A673 (cell line): ENCODE measurements around the gene BMP3. TPM values are rescaled to one million over a fixed set of nuclear protein-coding genes. Genes with fewer than 3 reads are reported as not detected.

Source experiments
- BruUV-seq: library from RNA; stranded (reverse); fragments of 400-500 nt; replicated peaks from 2 replicates; lab custom pipeline; 2021; lab: Mats Ljungman, UMichigan
- CTCF ChIA-PET: fragments of 300-600 bp; sonication (Branson Sonifier 250); formaldehyde crosslinking; loops from one replicate; lab custom pipeline; 2022; ENCODE audit warnings: antibody characterized with exemption; lab: Charles Lee
- POLR2A ChIA-PET: fragments of 300-600 bp; sonication (Branson Sonifier 250); formaldehyde crosslinking; loops from one replicate; lab custom pipeline; 2022; ENCODE audit warnings: antibody characterized with exemption; ENCODE audit not compliant: low non-redundant PET; lab: Charles Lee
- DNase-seq: peaks from one replicate; pipeline ENCODE4 v3.0.0-alpha.2; 2015; ENCODE audit warnings: low spot score
- H3K27ac ChIP-seq: fragments of 200-600 bp; sonication (generic); 2 replicates; pipeline ENCODE4 v1.5.1; 2016; ENCODE audit warnings: mixed run types, low read depth, mild to moderate bottlenecking, mixed read lengths, antibody characterized with exemption, low read length; ENCODE audit not compliant: poor library complexity, severe bottlenecking
- H3K27me3 ChIP-seq: fragments of 200-600 bp; sonication (generic); replicated peaks from 2 replicates; pipeline ENCODE4 v1.6.1; 2017; ENCODE audit warnings: mixed run types, low read depth, mild to moderate bottlenecking, mixed read lengths, antibody characterized with exemption, low read length; ENCODE audit not compliant: insufficient read depth, poor library complexity
- H3K36me3 ChIP-seq: fragments of 200-600 bp; sonication (generic); 2 replicates; pipeline ENCODE4 v1.6.1; 2016; ENCODE audit warnings: mixed run types, mild to moderate bottlenecking, mixed read lengths, antibody characterized with exemption, low read length; ENCODE audit not compliant: insufficient read depth, poor library complexity, severe bottlenecking
- H3K4me1 ChIP-seq: fragments of 200-600 bp; sonication (generic); 2 replicates; pipeline ENCODE4 v1.6.1; 2017; ENCODE audit warnings: mixed run types, mild to moderate bottlenecking, mixed read lengths, antibody characterized with exemption, low read length; ENCODE audit not compliant: insufficient read depth, poor library complexity, severe bottlenecking
- H3K4me3 ChIP-seq: fragments of 200-600 bp; sonication (generic); 2 replicates; pipeline ENCODE4 v1.5.1; 2016; ENCODE audit warnings: low read depth, mixed run types, mild to moderate bottlenecking, mixed read lengths, low read length; ENCODE audit not compliant: poor library complexity, severe bottlenecking
- H3K9me3 ChIP-seq: fragments of 200-600 bp; sonication (generic); 2 replicates; pipeline ENCODE4 v1.6.1; 2016; ENCODE audit warnings: mixed run types, low read depth, mild to moderate bottlenecking, mixed read lengths, antibody characterized with exemption, low read length; ENCODE audit not compliant: poor library complexity, severe bottlenecking
- EZH2 ChIP-seq: fragments of 200-600 bp; sonication (generic); IDR thresholded peaks from 2 replicates; pipeline ENCODE4 v1.6.1; 2017; ENCODE audit warnings: borderline replicate concordance, low read depth, mild to moderate bottlenecking, mixed read lengths, antibody characterized with exemption, low read length; ENCODE audit not compliant: poor library complexity, severe bottlenecking
- intact Hi-C: fragments of 100-400 bp; cut with micrococcal nuclease; formaldehyde crosslinking; loops from one replicate; pipeline ENCODE4 v1.10.0; 2022; ENCODE audit not compliant: unreplicated experiment
- total RNA-seq: library from RNA; stranded (reverse); gene quantifications from 2 replicates; pipeline ENCODE4 v1.2.3, GENCODE V29; 2021
- TF ChIP-seq, protein P1 (sequence below): fragments of 300-800, 200-600 bp; sonication (generic); conservative IDR thresholded peaks from 2 replicates; pipeline ENCODE4 v1.5.1; 2017; ENCODE audit warnings: low read depth, mild to moderate bottlenecking, antibody characterized with exemption, low read length, moderate library complexity, mixed read lengths

BMP3 gene
- total RNA-seq, 1 experiment from 2014 or later, result not detected

GRCh38 chr4:81095389-81095788, 64.9 kb downstream of the BMP3 start:
- TF ChIP-seq EZH2, result no peak
- TF ChIP-seq, protein P1, sequence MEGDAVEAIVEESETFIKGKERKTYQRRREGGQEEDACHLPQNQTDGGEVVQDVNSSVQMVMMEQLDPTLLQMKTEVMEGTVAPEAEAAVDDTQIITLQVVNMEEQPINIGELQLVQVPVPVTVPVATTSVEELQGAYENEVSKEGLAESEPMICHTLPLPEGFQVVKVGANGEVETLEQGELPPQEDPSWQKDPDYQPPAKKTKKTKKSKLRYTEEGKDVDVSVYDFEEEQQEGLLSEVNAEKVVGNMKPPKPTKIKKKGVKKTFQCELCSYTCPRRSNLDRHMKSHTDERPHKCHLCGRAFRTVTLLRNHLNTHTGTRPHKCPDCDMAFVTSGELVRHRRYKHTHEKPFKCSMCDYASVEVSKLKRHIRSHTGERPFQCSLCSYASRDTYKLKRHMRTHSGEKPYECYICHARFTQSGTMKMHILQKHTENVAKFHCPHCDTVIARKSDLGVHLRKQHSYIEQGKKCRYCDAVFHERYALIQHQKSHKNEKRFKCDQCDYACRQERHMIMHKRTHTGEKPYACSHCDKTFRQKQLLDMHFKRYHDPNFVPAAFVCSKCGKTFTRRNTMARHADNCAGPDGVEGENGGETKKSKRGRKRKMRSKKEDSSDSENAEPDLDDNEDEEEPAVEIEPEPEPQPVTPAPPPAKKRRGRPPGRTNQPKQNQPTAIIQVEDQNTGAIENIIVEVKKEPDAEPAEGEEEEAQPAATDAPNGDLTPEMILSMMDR, result no peak
- intact Hi-C loops, result no loop called here
- BruUV-seq, result no TSS peak
- ChIA-PET CTCF (no interaction called here), POLR2A (no interaction called here)
- H3K4me1 ChIP-seq, result no peaks in the 10 kb centered on the region
- no peak overlapping the region for H3K27ac ChIP-seq
- H3K4me3 ChIP-seq, result no peak overlapping the region
- H3K9me3 ChIP-seq, result no peaks in the 10 kb centered on the region
- no peaks in the 10 kb centered on the region for H3K27me3 ChIP-seq
- no peak for DNase-seq
- H3K36me3 ChIP-seq, result no peaks in the 10 kb centered on the region

DNA sequence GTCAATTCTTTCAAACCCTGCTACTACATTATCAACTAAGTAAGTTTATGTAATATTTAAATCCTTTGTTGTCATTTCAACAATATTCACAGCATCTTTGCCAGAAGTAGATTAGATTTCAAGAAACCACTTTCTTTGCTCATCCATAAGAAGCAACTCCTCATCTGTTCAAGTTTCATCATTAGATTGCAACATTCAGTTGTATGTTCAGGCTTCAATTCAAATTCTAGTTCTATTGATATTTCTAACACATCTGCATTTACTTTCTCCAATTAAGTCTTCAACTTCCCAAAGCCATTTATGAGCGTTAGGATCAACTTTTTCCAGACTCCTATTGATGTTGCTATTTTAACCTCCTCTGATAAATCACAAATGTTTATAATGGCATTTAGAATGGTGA, 66.1 kb downstream of the BMP3 start:
- DNase-seq, result no peak
- CTCF ChIA-PET, result no interaction called here
- Histone ChIP-seq H3K27ac (no peak overlapping the region), H3K36me3 (no peaks in the 10 kb centered on the region), H3K9me3 (no peaks in the 10 kb centered on the region), H3K27me3 (no peaks in the 10 kb centered on the region), H3K4me1 (no peaks in the 10 kb centered on the region), H3K4me3 (no peak overlapping the region)
- TF ChIP-seq EZH2, result no peak
- TF ChIP-seq, protein P1, result no peak
- POLR2A ChIA-PET, result no interaction called here
- no TSS peak for BruUV-seq
- intact Hi-C loops, result no loop called here

DNA sequence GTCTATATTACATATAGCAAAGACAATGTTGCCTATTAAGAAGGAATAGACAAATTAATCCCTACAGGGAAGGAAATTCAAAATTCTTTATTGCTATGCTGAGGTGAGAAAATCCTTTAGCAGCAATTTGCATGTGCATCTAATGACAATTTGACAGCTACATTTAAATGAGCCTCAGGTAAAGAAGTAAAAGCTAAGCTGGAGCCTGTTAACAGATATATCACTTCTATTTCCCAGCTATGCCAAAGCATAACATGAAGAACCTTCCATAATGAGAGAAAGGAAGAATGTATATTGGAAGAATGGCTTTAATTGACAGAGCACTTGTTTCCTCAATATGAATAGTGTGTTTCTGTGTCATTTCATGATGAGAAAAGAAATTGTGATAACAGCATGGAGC, 71.6 kb downstream of the BMP3 start:
- no peaks in the 10 kb centered on the region for H3K9me3 ChIP-seq
- ChIA-PET POLR2A (no interaction called here), CTCF (no interaction called here)
- BruUV-seq, result no TSS peak
- no peak overlapping the region for H3K4me3 ChIP-seq
- no peaks in the 10 kb centered on the region for H3K4me1 ChIP-seq
- H3K27me3 ChIP-seq, result no peaks in the 10 kb centered on the region
- intact Hi-C loops, result no loop called here
- no peak for DNase-seq
- no peaks in the 10 kb centered on the region for H3K36me3 ChIP-seq
- no peak for TF ChIP-seq EZH2
- TF ChIP-seq, protein P1, result no peak
- H3K27ac ChIP-seq, result no peak overlapping the region
